ENCODE results near the gene FBXW11. TPM values are rescaled to one million over a fixed set of nuclear protein-coding genes. Genes with fewer than 3 reads are reported as not detected.

Gene FBXW11
- total RNA-seq, 1 experiment from 2014 or later: 52.0 TPM

- TF ChIP-seq ZBTB33 (IDR thresholded peaks at IDR 0.05; ENCODE audit: extremely low read depth, insufficient replicate concordance, low read length) (no peak), SP1 (IDR thresholded peaks at IDR 0.05; ENCODE audit: low read depth) (no peak), EZH2 (IDR thresholded peaks at IDR 0.05) (no peak), JUND (IDR thresholded peaks at IDR 0.05) (no peak), EGR1 (IDR thresholded peaks at IDR 0.05; ENCODE audit: low read depth) (no peak), FOSL1 (IDR thresholded peaks at IDR 0.05; ENCODE audit: low read depth) (no peak)
Observed at GRCh38 chr5:171862624-171863023, 143.8 kb downstream of the FBXW11 start (continued).

GRCh38 chr5:171861381-171861780, 145.1 kb downstream of the FBXW11 start:
- H3K79me2 ChIP-seq (ENCODE audit: insufficient read depth, low read length): no peaks in the 10 kb centered on the region
- H3K27me3 ChIP-seq (ENCODE audit: insufficient read depth, low read length): no peaks in the 10 kb centered on the region
- intact Hi-C loops (cut with micrococcal nuclease): no loop called here
- no peak for ATAC-seq
- POLR2A ChIA-PET: no interaction called here
- CTCF ChIA-PET: no interaction called here
- H3K9ac ChIP-seq (ENCODE audit: low read length): no peak overlapping the region
- H3K36me3 ChIP-seq (ENCODE audit: control insufficient read depth in 1 of 2, insufficient read depth in 2 of 2, low read length in 2 of 2): no peaks in the 10 kb centered on the region
- H3K4me3 ChIP-seq (replicated peaks in 1 of 2; ENCODE audit: low read depth in 1 of 2, low read length in 2 of 2): no peak overlapping the region
- no peak overlapping the region for H3K4me2 ChIP-seq (ENCODE audit: low read length)
- no peaks in the 10 kb centered on the region for H3K4me1 ChIP-seq (ENCODE audit: control insufficient read depth in 1 of 2, insufficient read depth in 2 of 2, low read length in 2 of 2)
- TF ChIP-seq FOSL1 (IDR thresholded peaks at IDR 0.05; ENCODE audit: low read depth): no peak
- TF ChIP-seq CBX3 (IDR thresholded peaks at IDR 0.05; ENCODE audit: low read depth): no peak
- TF ChIP-seq EZH2 (IDR thresholded peaks at IDR 0.05): no peak
- TF ChIP-seq POLR2AphosphoS5 (IDR thresholded peaks at IDR 0.05; ENCODE audit: low read depth, low read length): no peak
- TF ChIP-seq ZFX (IDR thresholded peaks at IDR 0.05): no peak
- TF ChIP-seq ELF1 (IDR thresholded peaks at IDR 0.05; ENCODE audit: borderline replicate concordance, low read depth): no peak
- no peak for TF ChIP-seq REST (IDR thresholded peaks at IDR 0.05; ENCODE audit: low read depth)
- TF ChIP-seq ATF3 (IDR thresholded peaks at IDR 0.05): no peak
- TF ChIP-seq YY1 (IDR thresholded peaks at IDR 0.05; ENCODE audit: extremely low read depth, insufficient replicate concordance, low read depth, low read length): no peak
- TF ChIP-seq TCF7L2 (IDR thresholded peaks at IDR 0.05; ENCODE audit: borderline replicate concordance, extremely low read depth, insufficient read depth, insufficient read length): no peak
- no peak for TF ChIP-seq POLR2A (IDR thresholded peaks at IDR 0.05; ENCODE audit: borderline replicate concordance, extremely low read depth, insufficient read depth, insufficient read length)
- no peaks in the 10 kb centered on the region for H4K20me1 ChIP-seq (ENCODE audit: insufficient read depth)
- no peak for DNase-seq (ENCODE audit: low read depth, low spot score)
- no peaks in the 10 kb centered on the region for H3K9me3 ChIP-seq (ENCODE audit: control insufficient read depth in 1 of 2, insufficient read depth in 1 of 2, low read depth in 1 of 2, low read length in 2 of 2)
- H3K27ac ChIP-seq (ENCODE audit: low read depth, low read length): no peak overlapping the region
- no peak overlapping the region for H2AFZ ChIP-seq (ENCODE audit: low read depth, low read length, poor library complexity, severe bottlenecking)
- no peaks in the 10 kb centered on the region for H3K9me2 ChIP-seq (ENCODE audit: insufficient read depth)
- RAD21 ChIA-PET (ENCODE audit: low non-redundant PET in 1 of 2, low total read pairs in 2 of 2, uncharacterized antibody in 2 of 2, unreplicated experiment in 2 of 2): no interaction called here
- BruUV-seq (replicated peaks): no TSS peak
